Hepatocyte (in vitro differentiated cells): ENCODE measurements around the gene IQGAP2.

Experiments
- EZH2 ChIP-seq: fragments of 200-600 bp; sonication (generic); IDR thresholded peaks from 2 replicates; pipeline ENCODE4 v1.6.1; 2016; ENCODE audit warnings: antibody characterized with exemption, mild to moderate bottlenecking, borderline replicate concordance
- EZH2phosphoT487 ChIP-seq: fragments of 200-600 bp; sonication (generic); IDR thresholded peaks from one replicate; pipeline ENCODE4 v1.6.1; 2018; ENCODE audit warnings: antibody characterized with exemption, mild to moderate bottlenecking, low read depth, moderate library complexity; ENCODE audit not compliant: unreplicated experiment, severe bottlenecking
- TF ChIP-seq, protein P1 (sequence below): fragments of 200-600 bp; sonication (generic); IDR thresholded peaks from 2 replicates; pipeline ENCODE4 v1.5.1; 2016; ENCODE audit warnings: antibody characterized with exemption, mild to moderate bottlenecking; ENCODE audit not compliant: poor library complexity

DNA sequence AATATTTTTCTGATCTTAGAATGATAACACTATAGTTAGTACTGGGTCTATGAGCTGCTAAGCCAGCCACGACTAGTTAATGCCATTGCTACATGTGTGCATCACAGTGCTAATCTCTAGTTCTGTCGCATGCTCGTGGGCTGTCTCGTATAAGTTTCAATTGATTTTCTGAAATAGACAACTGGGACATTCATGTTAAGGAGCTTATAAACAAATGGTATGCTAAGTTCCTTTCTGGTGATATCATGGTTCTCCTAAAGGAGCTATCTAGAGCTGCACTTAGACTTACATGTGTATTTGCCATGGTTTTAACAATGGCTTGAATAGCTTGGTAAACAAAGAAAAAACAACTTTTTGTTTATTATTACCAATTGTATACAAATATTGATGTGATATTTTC is 173.9 kb downstream of the IQGAP2 start:
- TF ChIP-seq, protein P1, sequence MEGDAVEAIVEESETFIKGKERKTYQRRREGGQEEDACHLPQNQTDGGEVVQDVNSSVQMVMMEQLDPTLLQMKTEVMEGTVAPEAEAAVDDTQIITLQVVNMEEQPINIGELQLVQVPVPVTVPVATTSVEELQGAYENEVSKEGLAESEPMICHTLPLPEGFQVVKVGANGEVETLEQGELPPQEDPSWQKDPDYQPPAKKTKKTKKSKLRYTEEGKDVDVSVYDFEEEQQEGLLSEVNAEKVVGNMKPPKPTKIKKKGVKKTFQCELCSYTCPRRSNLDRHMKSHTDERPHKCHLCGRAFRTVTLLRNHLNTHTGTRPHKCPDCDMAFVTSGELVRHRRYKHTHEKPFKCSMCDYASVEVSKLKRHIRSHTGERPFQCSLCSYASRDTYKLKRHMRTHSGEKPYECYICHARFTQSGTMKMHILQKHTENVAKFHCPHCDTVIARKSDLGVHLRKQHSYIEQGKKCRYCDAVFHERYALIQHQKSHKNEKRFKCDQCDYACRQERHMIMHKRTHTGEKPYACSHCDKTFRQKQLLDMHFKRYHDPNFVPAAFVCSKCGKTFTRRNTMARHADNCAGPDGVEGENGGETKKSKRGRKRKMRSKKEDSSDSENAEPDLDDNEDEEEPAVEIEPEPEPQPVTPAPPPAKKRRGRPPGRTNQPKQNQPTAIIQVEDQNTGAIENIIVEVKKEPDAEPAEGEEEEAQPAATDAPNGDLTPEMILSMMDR = no peak
- TF ChIP-seq EZH2phosphoT487 (no peak), EZH2 (no peak)
